ENCODE measurements around the gene KIAA1586.

GRCh38 chr6:57097596-57097995 lies 51.1 kb downstream of the KIAA1586 start:
- TF ChIP-seq, protein P1, sequence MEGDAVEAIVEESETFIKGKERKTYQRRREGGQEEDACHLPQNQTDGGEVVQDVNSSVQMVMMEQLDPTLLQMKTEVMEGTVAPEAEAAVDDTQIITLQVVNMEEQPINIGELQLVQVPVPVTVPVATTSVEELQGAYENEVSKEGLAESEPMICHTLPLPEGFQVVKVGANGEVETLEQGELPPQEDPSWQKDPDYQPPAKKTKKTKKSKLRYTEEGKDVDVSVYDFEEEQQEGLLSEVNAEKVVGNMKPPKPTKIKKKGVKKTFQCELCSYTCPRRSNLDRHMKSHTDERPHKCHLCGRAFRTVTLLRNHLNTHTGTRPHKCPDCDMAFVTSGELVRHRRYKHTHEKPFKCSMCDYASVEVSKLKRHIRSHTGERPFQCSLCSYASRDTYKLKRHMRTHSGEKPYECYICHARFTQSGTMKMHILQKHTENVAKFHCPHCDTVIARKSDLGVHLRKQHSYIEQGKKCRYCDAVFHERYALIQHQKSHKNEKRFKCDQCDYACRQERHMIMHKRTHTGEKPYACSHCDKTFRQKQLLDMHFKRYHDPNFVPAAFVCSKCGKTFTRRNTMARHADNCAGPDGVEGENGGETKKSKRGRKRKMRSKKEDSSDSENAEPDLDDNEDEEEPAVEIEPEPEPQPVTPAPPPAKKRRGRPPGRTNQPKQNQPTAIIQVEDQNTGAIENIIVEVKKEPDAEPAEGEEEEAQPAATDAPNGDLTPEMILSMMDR (IDR thresholded peaks at IDR 0.05), result no peak
- TF ChIP-seq POLR2A (IDR thresholded peaks at IDR 0.05) (no peak), EP300 (IDR thresholded peaks at IDR 0.05) (no peak)
